A673 (cell line): Measurements from ENCODE around the gene HSPB1. TPM values are rescaled to one million over a fixed set of nuclear protein-coding genes. Genes with fewer than 3 reads are reported as not detected.
"Not testable (repeated sequence)": the region's sequence is repeated elsewhere in the genome, so short reads cannot be mapped to it uniquely, and the experiment has no call there.

Experiments
- BruUV-seq: library from RNA; stranded (reverse); fragments of 400-500 nt; replicated peaks from 2 replicates; lab custom pipeline; 2021; lab: Mats Ljungman, UMichigan
- CTCF ChIA-PET: fragments of 300-600 bp; sonication (Branson Sonifier 250); formaldehyde crosslinking; loops from one replicate; lab custom pipeline; 2022; ENCODE audit warnings: antibody characterized with exemption; lab: Charles Lee
- POLR2A ChIA-PET: fragments of 300-600 bp; sonication (Branson Sonifier 250); formaldehyde crosslinking; loops from one replicate; lab custom pipeline; 2022; ENCODE audit warnings: antibody characterized with exemption; ENCODE audit not compliant: low non-redundant PET; lab: Charles Lee
- DNase-seq: peaks from one replicate; pipeline ENCODE4 v3.0.0-alpha.2; 2015; ENCODE audit warnings: low spot score
- H3K27ac ChIP-seq: fragments of 200-600 bp; sonication (generic); 2 replicates; pipeline ENCODE4 v1.5.1; 2016; ENCODE audit warnings: mixed run types, low read depth, mild to moderate bottlenecking, mixed read lengths, antibody characterized with exemption, low read length; ENCODE audit not compliant: poor library complexity, severe bottlenecking
- H3K27me3 ChIP-seq: fragments of 200-600 bp; sonication (generic); replicated peaks from 2 replicates; pipeline ENCODE4 v1.6.1; 2017; ENCODE audit warnings: mixed run types, low read depth, mild to moderate bottlenecking, mixed read lengths, antibody characterized with exemption, low read length; ENCODE audit not compliant: insufficient read depth, poor library complexity
- H3K36me3 ChIP-seq: fragments of 200-600 bp; sonication (generic); 2 replicates; pipeline ENCODE4 v1.6.1; 2016; ENCODE audit warnings: mixed run types, mild to moderate bottlenecking, mixed read lengths, antibody characterized with exemption, low read length; ENCODE audit not compliant: insufficient read depth, poor library complexity, severe bottlenecking
- H3K4me1 ChIP-seq: fragments of 200-600 bp; sonication (generic); 2 replicates; pipeline ENCODE4 v1.6.1; 2017; ENCODE audit warnings: mixed run types, mild to moderate bottlenecking, mixed read lengths, antibody characterized with exemption, low read length; ENCODE audit not compliant: insufficient read depth, poor library complexity, severe bottlenecking
- H3K4me3 ChIP-seq: fragments of 200-600 bp; sonication (generic); 2 replicates; pipeline ENCODE4 v1.5.1; 2016; ENCODE audit warnings: low read depth, mixed run types, mild to moderate bottlenecking, mixed read lengths, low read length; ENCODE audit not compliant: poor library complexity, severe bottlenecking
- H3K9me3 ChIP-seq: fragments of 200-600 bp; sonication (generic); 2 replicates; pipeline ENCODE4 v1.6.1; 2016; ENCODE audit warnings: mixed run types, low read depth, mild to moderate bottlenecking, mixed read lengths, antibody characterized with exemption, low read length; ENCODE audit not compliant: poor library complexity, severe bottlenecking
- EZH2 ChIP-seq: fragments of 200-600 bp; sonication (generic); IDR thresholded peaks from 2 replicates; pipeline ENCODE4 v1.6.1; 2017; ENCODE audit warnings: borderline replicate concordance, low read depth, mild to moderate bottlenecking, mixed read lengths, antibody characterized with exemption, low read length; ENCODE audit not compliant: poor library complexity, severe bottlenecking
- intact Hi-C: fragments of 100-400 bp; cut with micrococcal nuclease; formaldehyde crosslinking; loops from one replicate; pipeline ENCODE4 v1.10.0; 2022; ENCODE audit not compliant: unreplicated experiment
- total RNA-seq: library from RNA; stranded (reverse); gene quantifications from 2 replicates; pipeline ENCODE4 v1.2.3, GENCODE V29; 2021
- TF ChIP-seq, protein P1 (sequence below): fragments of 300-800, 200-600 bp; sonication (generic); conservative IDR thresholded peaks from 2 replicates; pipeline ENCODE4 v1.5.1; 2017; ENCODE audit warnings: low read depth, mild to moderate bottlenecking, antibody characterized with exemption, low read length, moderate library complexity, mixed read lengths

HSPB1 gene
- total RNA-seq, 1 experiment from 2014 or later = 354 TPM

DNA sequence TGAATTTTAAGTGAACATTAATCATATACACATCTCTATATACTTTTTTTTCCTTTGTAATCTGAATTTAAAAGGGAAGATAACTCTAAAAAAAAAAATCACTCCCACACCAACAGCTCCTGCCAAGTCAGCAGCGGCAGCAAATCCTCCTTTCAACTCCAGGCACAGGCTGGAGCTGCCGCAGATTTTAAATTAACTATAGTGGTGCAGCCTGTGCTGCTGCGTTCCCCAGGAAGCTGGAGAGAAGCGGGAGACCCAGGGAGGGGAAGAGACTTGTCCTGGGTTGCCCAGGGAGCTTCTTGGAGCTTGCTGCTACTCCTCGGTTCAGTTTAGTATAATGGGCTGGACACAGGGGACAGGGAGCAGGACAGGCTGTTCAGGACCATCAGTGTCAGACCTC is 32.6 kb upstream of the HSPB1 start:
- DNase-seq = no peak
- intact Hi-C loops = no loop called here
- no peak for TF ChIP-seq EZH2
- TF ChIP-seq, protein P1, sequence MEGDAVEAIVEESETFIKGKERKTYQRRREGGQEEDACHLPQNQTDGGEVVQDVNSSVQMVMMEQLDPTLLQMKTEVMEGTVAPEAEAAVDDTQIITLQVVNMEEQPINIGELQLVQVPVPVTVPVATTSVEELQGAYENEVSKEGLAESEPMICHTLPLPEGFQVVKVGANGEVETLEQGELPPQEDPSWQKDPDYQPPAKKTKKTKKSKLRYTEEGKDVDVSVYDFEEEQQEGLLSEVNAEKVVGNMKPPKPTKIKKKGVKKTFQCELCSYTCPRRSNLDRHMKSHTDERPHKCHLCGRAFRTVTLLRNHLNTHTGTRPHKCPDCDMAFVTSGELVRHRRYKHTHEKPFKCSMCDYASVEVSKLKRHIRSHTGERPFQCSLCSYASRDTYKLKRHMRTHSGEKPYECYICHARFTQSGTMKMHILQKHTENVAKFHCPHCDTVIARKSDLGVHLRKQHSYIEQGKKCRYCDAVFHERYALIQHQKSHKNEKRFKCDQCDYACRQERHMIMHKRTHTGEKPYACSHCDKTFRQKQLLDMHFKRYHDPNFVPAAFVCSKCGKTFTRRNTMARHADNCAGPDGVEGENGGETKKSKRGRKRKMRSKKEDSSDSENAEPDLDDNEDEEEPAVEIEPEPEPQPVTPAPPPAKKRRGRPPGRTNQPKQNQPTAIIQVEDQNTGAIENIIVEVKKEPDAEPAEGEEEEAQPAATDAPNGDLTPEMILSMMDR = no peak
- CTCF ChIA-PET = no interaction called here
- Histone ChIP-seq H3K27ac (no peak overlapping the region), H3K4me1 (peaks cover 12% of the 10 kb centered on the region), H3K9me3 (no peaks in the 10 kb centered on the region), H3K27me3 (no peaks in the 10 kb centered on the region), H3K36me3 (no peaks in the 10 kb centered on the region), H3K4me3 (no peak overlapping the region)
- no TSS peak for BruUV-seq
- POLR2A ChIA-PET = no interaction called here

DNA sequence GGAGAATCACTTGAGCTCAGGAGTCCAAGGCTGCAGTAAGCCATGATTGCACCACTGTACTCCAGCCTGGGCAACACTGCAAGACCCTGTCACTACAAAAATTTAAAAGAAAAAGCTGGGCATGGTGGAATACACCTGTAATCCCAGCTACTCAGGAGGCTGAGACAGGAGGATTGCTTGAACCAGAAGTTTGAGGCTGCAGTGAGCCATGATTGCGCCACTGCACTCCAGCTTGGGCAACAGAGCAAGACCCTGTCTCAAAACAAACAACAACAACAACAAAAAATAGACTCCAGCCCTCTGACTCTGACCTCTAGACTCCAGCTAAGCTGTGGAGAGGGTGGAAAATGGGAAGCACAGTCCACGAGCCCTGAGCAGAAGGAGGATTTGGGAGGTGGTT is 31.1 kb upstream of the HSPB1 start:
- intact Hi-C loops, H3K4me3 ChIP-seq, H3K27ac ChIP-seq, DNase-seq, H3K27me3 ChIP-seq, BruUV-seq, CTCF ChIA-PET, H3K9me3 ChIP-seq, H3K36me3 ChIP-seq: not testable (repeated sequence)
- POLR2A ChIA-PET = interaction anchor here (0.6 kb wide), 1 partner anchor 9 kb away, joined by 11 read pairs; no protein-coding TSS in a partner anchor
- H3K4me1 ChIP-seq = peaks cover 12% of the 10 kb centered on the region

DNA sequence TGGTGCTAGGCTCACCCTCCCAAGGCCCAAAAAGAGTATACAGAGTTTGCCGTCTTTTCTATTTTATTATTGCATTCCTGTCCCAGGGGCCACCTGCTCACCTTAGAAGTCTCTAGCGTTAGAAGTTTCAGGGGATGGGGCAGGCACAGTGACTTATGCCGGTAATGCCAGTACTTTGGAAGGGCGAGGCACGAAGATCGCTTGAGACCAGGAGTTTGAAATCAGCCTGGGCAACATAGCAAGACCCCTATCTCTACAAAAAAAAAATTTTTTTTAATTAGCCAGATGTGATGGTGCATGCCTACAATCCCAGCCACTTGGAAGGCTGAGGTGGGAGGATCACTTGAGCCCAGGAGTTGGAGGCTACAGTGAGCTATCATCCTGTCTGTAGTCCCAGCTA is 30.3 kb upstream of the HSPB1 start:
- H3K4me1 ChIP-seq = peaks cover 6% of the 10 kb centered on the region
- CTCF ChIA-PET = no interaction called here
- no TSS peak for BruUV-seq
- no peak overlapping the region for H3K27ac ChIP-seq
- H3K27me3 ChIP-seq = no peaks in the 10 kb centered on the region
- no peak overlapping the region for H3K4me3 ChIP-seq
- DNase-seq = no peak
- no peaks in the 10 kb centered on the region for H3K36me3 ChIP-seq
- intact Hi-C loops = no loop called here
- TF ChIP-seq, protein P1 = no peak
- TF ChIP-seq EZH2 = no peak
- POLR2A ChIA-PET = no interaction called here
- no peaks in the 10 kb centered on the region for H3K9me3 ChIP-seq

DNA sequence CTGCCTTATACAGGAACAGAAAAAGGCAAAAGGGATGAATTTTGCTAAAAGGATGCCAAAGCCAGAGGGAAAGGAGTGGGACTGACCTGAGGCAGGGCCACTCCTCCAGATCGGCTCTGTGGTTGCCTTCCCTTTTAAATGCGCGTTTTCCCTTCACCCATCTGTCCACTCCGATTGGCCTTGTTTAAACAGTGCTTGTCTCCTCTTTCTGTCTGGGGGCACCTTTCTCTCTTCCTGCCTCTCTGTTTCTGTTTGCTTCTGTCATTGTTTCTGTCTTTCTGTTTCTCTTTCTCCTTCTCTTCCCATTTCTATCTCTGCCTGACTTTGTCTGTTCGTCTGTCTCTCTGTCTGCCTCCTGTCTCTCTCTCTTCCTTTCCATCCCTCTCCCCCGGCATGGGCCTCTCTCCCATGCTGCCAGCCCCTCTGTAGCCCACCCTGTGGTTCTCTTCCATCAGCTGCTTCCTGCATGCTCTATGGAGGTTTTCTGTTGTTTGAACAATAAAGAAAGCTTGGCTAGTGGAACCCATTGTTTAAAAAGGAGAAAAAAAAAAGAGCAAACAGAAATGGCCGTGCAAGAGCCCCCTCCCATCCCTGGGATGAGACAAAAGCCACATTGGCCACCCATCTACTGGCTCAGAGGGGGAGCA is 29.5 kb upstream of the HSPB1 start:
- no peak for TF ChIP-seq EZH2
- TF ChIP-seq, protein P1 = no peak
- Histone ChIP-seq H3K27me3 (no peaks in the 10 kb centered on the region), H3K27ac (no peak overlapping the region), H3K4me1 (peaks cover 6% of the 10 kb centered on the region), H3K9me3 (no peaks in the 10 kb centered on the region), H3K36me3 (no peaks in the 10 kb centered on the region), H3K4me3 (no peak overlapping the region)
- ChIA-PET POLR2A (no interaction called here), CTCF (no interaction called here)
- BruUV-seq = no TSS peak
- DNase-seq = no peak
- intact Hi-C loops = no loop called here
